Gastrocnemius medialis (tissue), 4 donors: ENCODE results near the gene LNPEP.

Source experiments
- POLR2A ChIP-seq, 2 donors: fragments of 450-650 bp; IDR thresholded peaks; one replicate each; pipeline ENCODE4 v1.6.1; 2017; ENCODE audit warnings: antibody characterized with exemption in 2 of 2, mild to moderate bottlenecking in 2 of 2, moderate library complexity in 2 of 2
- TF ChIP-seq, protein P1 (sequence below), 5 experiments: fragments of 450-650 bp in 3 of 5; fragments of 200-600 bp in 2 of 5; sonication (generic) in 2 of 5; IDR thresholded peaks in 4 of 5; conservative IDR thresholded peaks in 1 of 5; 1 replicate in 4 of 5; 2 replicates in 1 of 5; pipeline ENCODE4 v1.5.1; 2016 to 2019; ENCODE audit warnings: antibody characterized with exemption in 5 of 5, mild to moderate bottlenecking in 3 of 5, moderate library complexity in 3 of 5

- TF ChIP-seq, protein P1, sequence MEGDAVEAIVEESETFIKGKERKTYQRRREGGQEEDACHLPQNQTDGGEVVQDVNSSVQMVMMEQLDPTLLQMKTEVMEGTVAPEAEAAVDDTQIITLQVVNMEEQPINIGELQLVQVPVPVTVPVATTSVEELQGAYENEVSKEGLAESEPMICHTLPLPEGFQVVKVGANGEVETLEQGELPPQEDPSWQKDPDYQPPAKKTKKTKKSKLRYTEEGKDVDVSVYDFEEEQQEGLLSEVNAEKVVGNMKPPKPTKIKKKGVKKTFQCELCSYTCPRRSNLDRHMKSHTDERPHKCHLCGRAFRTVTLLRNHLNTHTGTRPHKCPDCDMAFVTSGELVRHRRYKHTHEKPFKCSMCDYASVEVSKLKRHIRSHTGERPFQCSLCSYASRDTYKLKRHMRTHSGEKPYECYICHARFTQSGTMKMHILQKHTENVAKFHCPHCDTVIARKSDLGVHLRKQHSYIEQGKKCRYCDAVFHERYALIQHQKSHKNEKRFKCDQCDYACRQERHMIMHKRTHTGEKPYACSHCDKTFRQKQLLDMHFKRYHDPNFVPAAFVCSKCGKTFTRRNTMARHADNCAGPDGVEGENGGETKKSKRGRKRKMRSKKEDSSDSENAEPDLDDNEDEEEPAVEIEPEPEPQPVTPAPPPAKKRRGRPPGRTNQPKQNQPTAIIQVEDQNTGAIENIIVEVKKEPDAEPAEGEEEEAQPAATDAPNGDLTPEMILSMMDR (IDR thresholded peaks at IDR 0.05 in 4 of 5, conservative IDR thresholded peaks at IDR 0.05 in 1 of 5) = no peak
- TF ChIP-seq POLR2A (IDR thresholded peaks at IDR 0.05) = no peak
These were observed 39.8 kb downstream of the LNPEP start for GRCh38 chr5:96975656-96976055.
